Mucosa of descending colon (tissue), 3 donors: ENCODE measurements around the gene CHGA. TPM values are rescaled to one million over a fixed set of nuclear protein-coding genes. Genes with fewer than 3 reads are reported as not detected.

Source experiments
- ATAC-seq: fragments of 200-7000 bp; cut with Tn5 transposase; one replicate; pipeline ENCODE4 v1.9.1; 2020; ENCODE audit warnings: mild to moderate bottlenecking, moderate library complexity
- DNase-seq, 3 donors: peaks; one replicate each; pipeline ENCODE4 v3.0.0-alpha.2; 2020
- H3K36me3 ChIP-seq: fragments of 200-600 bp; one replicate; pipeline ENCODE4 v1.8.0; 2021; ENCODE audit warnings: low read depth, mild to moderate bottlenecking
- H3K4me1 ChIP-seq: fragments of 200-600 bp; one replicate; pipeline ENCODE4 v1.8.0; 2021; ENCODE audit warnings: low read depth, mild to moderate bottlenecking
- H3K4me3 ChIP-seq: fragments of 200-600 bp; one replicate; pipeline ENCODE4 v1.8.0; 2021; ENCODE audit warnings: mild to moderate bottlenecking
- H3K9me3 ChIP-seq: fragments of 200-600 bp; one replicate; pipeline ENCODE4 v1.8.0; 2021; ENCODE audit warnings: mild to moderate bottlenecking
- CTCF ChIP-seq: fragments of 200-600 bp; IDR thresholded peaks from one replicate; pipeline ENCODE4 v1.8.0; 2022; ENCODE audit warnings: antibody characterized with exemption, mild to moderate bottlenecking
- intact Hi-C, 2 donors: fragments of 100-400 bp; cut with DNase I in 1 of 2; cut with micrococcal nuclease in 1 of 2; formaldehyde crosslinking; loops; one replicate each; pipeline versions ENCODE4 v1.11.0 to v1.11.1; 2022; cut with DNase I, micrococcal nuclease
- total RNA-seq, 3 donors: library from RNA; stranded (reverse); fragmentation: NEBNext Ultra II Directional in 2 of 3; extraction: Animal tissue kit (Norgen Biotek cat#: 25700) in 2 of 3; gene quantifications; one replicate each; pipeline versions ENCODE4 v1.2.1 to v1.2.4, GENCODE V29; 2021 to 2023
- donor health status: DM: no; HTN: no; CAD: no; lungs with moderate emphysema.
- donor health status: DM: no; HTN: no; CAD: no.
- donor health status: DM: no; HTN: yes; CAD: no.

The CHGA gene
- total RNA-seq, 3 donors from 2014 or later, result 39.1 to 236 (median 187) TPM

DNA sequence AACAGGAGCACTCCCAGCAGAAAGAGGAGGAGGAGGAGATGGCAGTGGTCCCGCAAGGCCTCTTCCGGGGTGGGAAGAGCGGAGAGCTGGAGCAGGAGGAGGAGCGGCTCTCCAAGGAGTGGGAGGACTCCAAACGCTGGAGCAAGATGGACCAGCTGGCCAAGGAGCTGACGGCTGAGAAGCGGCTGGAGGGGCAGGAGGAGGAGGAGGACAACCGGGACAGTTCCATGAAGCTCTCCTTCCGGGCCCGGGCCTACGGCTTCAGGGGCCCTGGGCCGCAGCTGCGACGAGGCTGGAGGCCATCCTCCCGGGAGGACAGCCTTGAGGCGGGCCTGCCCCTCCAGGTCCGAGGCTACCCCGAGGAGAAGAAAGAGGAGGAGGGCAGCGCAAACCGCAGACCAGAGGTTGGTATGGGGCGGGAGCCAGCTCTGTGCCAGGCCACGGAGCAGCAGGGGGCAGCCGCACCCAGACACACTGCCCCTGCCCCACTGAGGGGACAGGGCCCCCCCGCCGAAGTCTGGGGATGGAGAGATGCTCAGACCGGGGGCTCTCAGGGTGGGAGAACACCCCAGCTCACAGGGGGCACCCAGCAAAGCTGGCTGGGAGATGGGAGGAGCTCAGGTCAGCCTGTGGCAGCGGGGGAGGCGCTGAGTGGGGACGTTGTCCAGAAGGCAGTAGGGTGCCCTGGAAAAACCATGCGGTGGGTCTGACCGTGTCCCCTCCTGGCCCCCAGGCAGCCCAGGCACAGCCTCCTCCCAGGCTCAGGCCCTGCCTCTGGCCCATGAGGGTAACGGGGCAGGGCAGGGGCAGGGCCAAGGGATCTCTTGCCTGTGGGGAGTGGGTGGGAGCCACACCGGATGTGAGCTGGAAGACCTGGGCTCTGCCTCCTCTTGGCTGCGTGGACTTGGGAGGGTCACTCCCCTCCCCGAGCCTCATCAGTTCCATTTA lies 9.8 kb downstream of the CHGA start:
- H3K9me3 ChIP-seq, result no peaks in the 10 kb centered on the region
- no peaks in the 10 kb centered on the region for H3K36me3 ChIP-seq
- H3K4me1 ChIP-seq, result no peaks in the 10 kb centered on the region
- TF ChIP-seq CTCF, result no peak
- no peak overlapping the region for H3K4me3 ChIP-seq
- no peak for DNase-seq
- ATAC-seq, result no peak
- intact Hi-C loops, result no loop called here

DNA sequence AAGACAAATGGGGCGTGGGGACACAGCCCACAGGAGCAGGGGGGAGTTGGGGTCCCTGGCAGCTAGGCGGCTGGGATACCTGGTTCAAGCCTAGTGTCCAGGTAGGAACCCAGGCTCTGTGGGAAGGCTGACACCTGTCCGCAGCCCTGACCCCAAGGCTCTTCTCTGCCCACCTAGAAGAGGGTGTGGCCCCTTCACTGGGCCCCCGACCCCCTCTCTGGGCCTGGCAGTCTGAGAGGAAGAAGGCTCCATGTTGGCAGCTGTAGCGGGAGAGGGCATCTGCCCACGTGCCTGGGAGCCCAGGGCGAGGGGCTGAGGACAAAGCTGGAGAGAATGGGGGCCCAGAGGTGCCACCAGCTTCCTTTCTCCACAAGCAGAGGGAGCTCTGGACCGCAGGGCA lies 10.5 kb downstream of the CHGA start:
- intact Hi-C loops, result no loop called here
- H3K9me3 ChIP-seq, result no peaks in the 10 kb centered on the region
- no peaks in the 10 kb centered on the region for H3K4me1 ChIP-seq
- ATAC-seq (no peak), DNase-seq (no peak)
- H3K36me3 ChIP-seq, result no peaks in the 10 kb centered on the region
- H3K4me3 ChIP-seq, result no peak overlapping the region
- no peak for TF ChIP-seq CTCF

GRCh38 chr14:92934196-92935085 lies 11.5 kb downstream of the CHGA start:
- DNase-seq (no peak), ATAC-seq (no peak)
- TF ChIP-seq CTCF, result no peak
- Histone ChIP-seq H3K4me1 (no peaks in the 10 kb centered on the region), H3K4me3 (no peak overlapping the region), H3K9me3 (no peaks in the 10 kb centered on the region), H3K36me3 (no peaks in the 10 kb centered on the region)
- intact Hi-C loops, result no loop called here

- intact Hi-C loops, result no loop called here
- no peak for TF ChIP-seq CTCF
- no peaks in the 10 kb centered on the region for H3K9me3 ChIP-seq
These were observed 12.5 kb downstream of the CHGA start for GRCh38 chr14:92935446-92935845.

DNA sequence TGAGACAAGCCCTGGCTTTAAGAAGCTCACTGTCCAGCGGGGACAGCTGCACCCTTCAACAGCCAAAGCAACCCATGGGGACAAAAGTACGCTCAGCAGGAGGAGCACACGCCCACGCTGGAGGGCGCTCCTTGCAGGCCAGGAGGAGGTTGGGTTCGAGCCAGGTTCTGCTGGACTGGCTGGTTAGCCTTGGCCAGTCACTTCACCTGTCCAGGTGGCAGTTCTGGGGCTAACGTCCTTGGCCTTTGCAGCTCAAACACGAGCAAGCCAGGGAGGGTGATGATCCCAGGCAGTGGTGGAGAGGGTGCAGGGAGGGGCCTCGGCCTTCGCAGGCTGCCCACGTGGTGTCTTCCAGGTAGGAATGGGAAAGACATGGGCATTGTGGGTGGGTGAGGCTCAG lies 13.1 kb downstream of the CHGA start:
- intact Hi-C loops, result no loop called here
- no peak for ATAC-seq
- H3K9me3 ChIP-seq, result no peaks in the 10 kb centered on the region

More at GRCh38 chr14:92935446-92935845, 12.5 kb downstream of the CHGA start:
- Histone ChIP-seq H3K4me3 (no peak overlapping the region), H3K36me3 (no peaks in the 10 kb centered on the region), H3K4me1 (no peaks in the 10 kb centered on the region)
- peak in 1 of 3 donors; percentile 23 for DNase-seq
- ATAC-seq, result no peak

More for the DNA sequence above, 13.1 kb downstream of the CHGA start:
- Histone ChIP-seq H3K36me3 (no peaks in the 10 kb centered on the region), H3K4me1 (no peaks in the 10 kb centered on the region), H3K4me3 (no peak overlapping the region)
- TF ChIP-seq CTCF, result no peak
- DNase-seq, result peak in 1 of 3 donors; percentile 34
